Neural progenitor cell (in vitro differentiated cells): ENCODE measurements around the gene CAMSAP1. TPM values are rescaled to one million over a fixed set of nuclear protein-coding genes. Genes with fewer than 3 reads are reported as not detected.

Experiments used
- DNase-seq: peaks from one replicate; pipeline ENCODE4 v3.0.0-alpha.2; 2016; ENCODE audit warnings: low spot score
- H2AFZ ChIP-seq: fragments of 200-600 bp; sonication (generic); replicated peaks from 2 replicates; pipeline ENCODE4 v1.6.1; 2016; ENCODE audit warnings: antibody characterized with exemption
- H3F3A ChIP-seq: fragments of 200-600 bp; sonication (generic); 2 replicates; pipeline ENCODE4 v1.6.1; 2016; ENCODE audit warnings: antibody characterized with exemption, low read depth
- H3K27ac ChIP-seq: fragments of 200-600 bp; sonication (generic); 2 replicates; pipeline ENCODE4 v1.5.1; 2016; ENCODE audit warnings: mild to moderate bottlenecking
- H3K27me3 ChIP-seq: fragments of 200-600 bp; sonication (generic); 2 replicates; pipeline ENCODE4 v1.6.1; 2016; ENCODE audit warnings: mild to moderate bottlenecking, moderate library complexity
- H3K36me3 ChIP-seq: fragments of 200-600 bp; sonication (generic); 2 replicates; pipeline ENCODE4 v1.5.1; 2016
- H3K4me1 ChIP-seq: fragments of 200-600 bp; sonication (generic); 2 replicates; pipeline ENCODE4 v1.6.1; 2016; ENCODE audit warnings: mixed run types
- H3K4me2 ChIP-seq: fragments of 200-600 bp; sonication (generic); 2 replicates; pipeline ENCODE4 v1.6.1; 2016
- H3K4me3 ChIP-seq: fragments of 200-600 bp; sonication (generic); 2 replicates; pipeline ENCODE4 v1.5.1; 2016
- H3K79me2 ChIP-seq: fragments of 200-600 bp; sonication (generic); 2 replicates; pipeline ENCODE4 v1.6.1; 2016; ENCODE audit warnings: low read depth
- H3K9ac ChIP-seq: fragments of 200-600 bp; sonication (generic); 2 replicates; pipeline ENCODE4 v1.6.1; 2016
- H3K9me3 ChIP-seq: fragments of 200-600 bp; sonication (generic); 2 replicates; pipeline ENCODE4 v1.5.1; 2016; ENCODE audit warnings: low read depth
- H4K20me1 ChIP-seq: fragments of 200-600 bp; sonication (generic); 2 replicates; pipeline ENCODE4 v1.6.1; 2016; ENCODE audit warnings: low read depth
- H3K27ac Mint-ChIP-seq: 3 replicates; pipeline ENCODE4 v1.8.0; 2021; ENCODE audit warnings: mixed read lengths
- H3K27me3 Mint-ChIP-seq: 2 replicates; pipeline ENCODE4 v1.8.0; 2022; ENCODE audit warnings: low read depth, mild to moderate bottlenecking, inconsistent platforms, moderate library complexity, mixed read lengths; ENCODE audit not compliant: insufficient read depth
- H3K36me3 Mint-ChIP-seq: 3 replicates; pipeline ENCODE4 v1.8.0; 2021; ENCODE audit warnings: mixed read lengths
- H3K4me1 Mint-ChIP-seq: 3 replicates; pipeline ENCODE4 v1.8.0; 2021; ENCODE audit warnings: mixed read lengths
- H3K4me3 Mint-ChIP-seq: 3 replicates; pipeline ENCODE4 v1.8.0; 2021; ENCODE audit warnings: mild to moderate bottlenecking, moderate library complexity, mixed read lengths
- H3K9me3 Mint-ChIP-seq: 3 replicates; pipeline ENCODE4 v1.8.0; 2020; ENCODE audit warnings: mixed read lengths
- CTCF ChIP-seq: fragments of 200-600 bp; sonication (generic); IDR thresholded peaks from 2 replicates; pipeline ENCODE4 v1.5.1; 2017; ENCODE audit warnings: antibody characterized with exemption, mild to moderate bottlenecking
- EZH2 ChIP-seq: fragments of 200-600 bp; sonication (generic); IDR thresholded peaks from 2 replicates; pipeline ENCODE4 v1.6.1; 2017; ENCODE audit warnings: antibody characterized with exemption, mild to moderate bottlenecking, moderate library complexity
- EZH2phosphoT487 ChIP-seq: fragments of 200-600 bp; sonication (generic); IDR thresholded peaks from 2 replicates; pipeline ENCODE4 v1.6.1; 2017; ENCODE audit warnings: antibody characterized with exemption
- total RNA-seq: library from RNA; depleted of rRNA; stranded (reverse); fragments of >200 nt; gene quantifications from 2 replicates; pipeline ENCODE4 v1.2.3, GENCODE V29; 2015; ENCODE audit warnings: low replicate concordance

CAMSAP1 gene
- total RNA-seq, 1 donor from 2014 or later: 39.3 TPM

DNA sequence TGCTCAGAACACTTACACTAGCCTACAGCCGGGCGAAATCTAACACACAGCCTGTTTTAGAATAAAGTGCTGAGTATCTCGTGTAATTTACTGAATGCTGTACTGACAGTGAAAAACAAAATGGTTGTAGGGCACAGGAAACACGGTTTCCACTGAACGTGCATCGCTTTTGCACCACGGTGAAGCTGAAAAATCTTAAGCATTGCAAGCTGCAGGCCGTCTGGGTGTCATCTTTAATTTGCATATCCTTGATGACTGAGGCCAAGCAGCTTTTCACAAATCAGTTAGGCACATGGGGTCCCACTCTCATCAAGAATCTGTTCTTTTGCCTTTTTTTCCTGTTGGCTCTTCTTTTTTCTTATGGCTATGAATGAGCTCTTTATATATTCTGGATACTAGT is 58.2 kb downstream of the CAMSAP1 start:
- peaks cover 17% of the 10 kb centered on the region for H3K36me3 ChIP-seq
- H3K4me3 Mint-ChIP-seq: no peak overlapping the region
- DNase-seq: no peak
- H3K36me3 Mint-ChIP-seq: peaks cover 47% of the 10 kb centered on the region
- H3K4me1 Mint-ChIP-seq: peaks cover 8% of the 10 kb centered on the region
- no peaks in the 10 kb centered on the region for H3K27me3 ChIP-seq
- peaks cover 8% of the 10 kb centered on the region for H3F3A ChIP-seq
- H2AFZ ChIP-seq: no peak overlapping the region
- peaks cover 87% of the 10 kb centered on the region for H3K79me2 ChIP-seq
- H3K9me3 Mint-ChIP-seq: peaks cover 27% of the 10 kb centered on the region
- H3K27ac Mint-ChIP-seq: no peak overlapping the region
- peaks cover 4% of the 10 kb centered on the region for H3K27me3 Mint-ChIP-seq
- no peak overlapping the region for H3K4me3 ChIP-seq
- no peaks in the 10 kb centered on the region for H3K4me1 ChIP-seq
- peak overlapping the region; percentile 13 for H3K27ac ChIP-seq
- H3K4me2 ChIP-seq: no peak overlapping the region
- peaks cover 3% of the 10 kb centered on the region for H3K9me3 ChIP-seq
- H4K20me1 ChIP-seq: peaks cover 31% of the 10 kb centered on the region
- H3K9ac ChIP-seq: no peak overlapping the region
- no peak for TF ChIP-seq EZH2phosphoT487
- TF ChIP-seq EZH2: no peak

DNA sequence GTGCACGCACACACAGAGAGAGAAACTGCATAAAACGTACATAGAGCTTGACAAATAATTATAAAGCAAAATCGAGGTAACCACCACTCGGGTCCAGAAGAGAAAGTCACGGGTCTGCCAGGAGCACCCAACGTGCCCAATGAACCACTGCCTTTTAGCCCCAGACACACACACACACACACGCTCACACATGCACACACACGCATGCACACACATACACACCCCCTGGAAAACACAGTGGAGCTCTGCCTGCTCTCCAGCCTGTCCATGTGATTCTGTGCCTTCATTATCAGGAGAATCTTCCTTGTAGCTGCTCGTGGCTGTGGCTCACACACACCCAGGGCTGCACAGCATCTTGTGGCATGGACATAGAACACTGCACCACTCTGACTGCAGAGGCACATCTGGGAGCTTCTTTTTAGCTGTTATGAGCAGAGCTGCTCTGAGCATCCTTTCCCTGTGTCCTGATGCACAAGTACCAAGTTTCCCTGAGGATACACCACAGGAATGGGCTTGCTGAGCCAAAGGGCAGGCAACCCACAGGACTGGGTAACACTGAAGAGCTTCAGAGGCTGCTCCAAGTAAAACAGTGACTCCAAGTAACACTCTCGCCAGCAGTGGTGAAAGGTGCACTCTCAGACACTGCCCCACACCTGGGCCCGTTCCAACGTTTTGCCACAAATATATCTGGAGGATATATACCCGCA is 58.9 kb downstream of the CAMSAP1 start:
- no peaks in the 10 kb centered on the region for H3K4me1 ChIP-seq
- Mint-ChIP-seq H3K4me1 (peaks cover 8% of the 10 kb centered on the region), H3K9me3 (peaks cover 31% of the 10 kb centered on the region), H3K36me3 (peaks cover 51% of the 10 kb centered on the region), H3K27me3 (peaks cover 4% of the 10 kb centered on the region), H3K4me3 (no peak overlapping the region), H3K27ac (no peak overlapping the region)
- peaks cover 7% of the 10 kb centered on the region for H3K9me3 ChIP-seq
- no peak for DNase-seq
- no peak overlapping the region for H3K4me3 ChIP-seq
- no peak overlapping the region for H3K9ac ChIP-seq
- TF ChIP-seq EZH2: no peak
- TF ChIP-seq CTCF: no peak
- TF ChIP-seq EZH2phosphoT487: no peak
- no peak overlapping the region for H2AFZ ChIP-seq
- H3K27me3 ChIP-seq: no peaks in the 10 kb centered on the region
- peak overlapping the region; percentile 13 for H3K27ac ChIP-seq
- peaks cover 8% of the 10 kb centered on the region for H3F3A ChIP-seq
- H3K4me2 ChIP-seq: no peak overlapping the region
- H3K79me2 ChIP-seq: peaks cover 88% of the 10 kb centered on the region
- H4K20me1 ChIP-seq: peaks cover 28% of the 10 kb centered on the region
- H3K36me3 ChIP-seq: peaks cover 19% of the 10 kb centered on the region

DNA sequence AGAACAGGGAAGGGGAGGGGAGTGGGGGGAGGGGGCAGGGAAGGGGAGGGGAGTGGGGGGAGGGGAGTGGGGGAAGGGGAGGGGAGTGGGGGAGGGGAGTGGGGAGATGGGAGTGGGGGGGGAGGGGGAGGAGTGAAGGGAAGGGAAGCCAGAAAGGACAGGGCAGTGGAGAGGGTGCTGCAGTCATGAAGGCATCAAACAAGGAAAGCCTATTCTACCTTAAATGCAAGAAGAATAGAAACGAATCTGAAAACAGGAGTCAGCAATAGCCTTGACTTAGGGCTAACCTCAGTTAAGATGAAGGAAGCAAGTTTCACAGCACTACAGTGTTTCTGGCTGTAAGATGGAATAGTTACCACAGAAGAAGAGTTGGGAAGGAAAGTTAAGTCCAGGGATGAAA is 59.5 kb downstream of the CAMSAP1 start:
- Histone ChIP-seq H3K4me1 (no peaks in the 10 kb centered on the region), H4K20me1 (peaks cover 22% of the 10 kb centered on the region), H3K4me2 (no peak overlapping the region), H3K27ac (no peak overlapping the region), H3K4me3 (no peak overlapping the region), H3K79me2 (peaks cover 90% of the 10 kb centered on the region), H3K27me3 (no peaks in the 10 kb centered on the region), H2AFZ (no peak overlapping the region), H3K36me3 (peaks cover 19% of the 10 kb centered on the region), H3K9me3 (peaks cover 7% of the 10 kb centered on the region), H3F3A (peaks cover 8% of the 10 kb centered on the region), H3K9ac (no peak overlapping the region)
- TF ChIP-seq EZH2 (no peak), CTCF (no peak), EZH2phosphoT487 (no peak)
- Mint-ChIP-seq H3K4me3 (no peak overlapping the region), H3K27ac (no peak overlapping the region), H3K27me3 (peaks cover 4% of the 10 kb centered on the region), H3K36me3 (peaks cover 53% of the 10 kb centered on the region), H3K9me3 (peaks cover 34% of the 10 kb centered on the region), H3K4me1 (peaks cover 8% of the 10 kb centered on the region)
- no peak for DNase-seq

DNA sequence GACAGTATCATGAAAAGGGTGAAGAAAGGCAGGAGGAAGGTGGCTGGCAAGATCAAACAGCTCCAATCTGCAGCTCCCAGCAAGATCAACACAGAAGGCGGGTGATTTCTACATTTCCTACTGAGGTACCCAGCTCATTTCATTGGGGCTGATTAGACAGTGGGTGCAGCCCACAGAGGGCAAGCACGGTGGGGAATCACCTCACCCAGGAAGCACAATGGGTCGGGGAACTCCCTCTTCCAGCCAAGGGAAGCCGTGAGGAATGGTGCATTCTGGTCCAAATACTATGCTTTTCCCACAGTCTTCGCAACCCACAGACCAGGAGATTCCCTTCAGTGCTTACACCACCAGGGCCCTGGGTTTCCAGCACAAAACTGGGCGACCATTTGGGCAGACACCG is 66.8 kb downstream of the CAMSAP1 start:
- H3K27ac ChIP-seq: no peak overlapping the region
- H3K27ac Mint-ChIP-seq: no peak overlapping the region
- H4K20me1 ChIP-seq: peaks cover 27% of the 10 kb centered on the region

More for the DNA sequence above, 66.8 kb downstream of the CAMSAP1 start:
- no peak for TF ChIP-seq CTCF
- TF ChIP-seq EZH2phosphoT487: no peak
- no peak for TF ChIP-seq EZH2
- no peak overlapping the region for H3K9ac ChIP-seq
- H3K36me3 ChIP-seq: peaks cover 4% of the 10 kb centered on the region
- H3K4me1 ChIP-seq: peaks cover 20% of the 10 kb centered on the region
- Mint-ChIP-seq H3K36me3 (peaks cover 34% of the 10 kb centered on the region), H3K27me3 (peaks cover under 1% of the 10 kb centered on the region), H3K4me3 (no peak overlapping the region), H3K4me1 (no peaks in the 10 kb centered on the region), H3K9me3 (peaks cover 25% of the 10 kb centered on the region)
- H3K9me3 ChIP-seq: peaks cover 7% of the 10 kb centered on the region
- H3K27me3 ChIP-seq: no peaks in the 10 kb centered on the region
- H3K79me2 ChIP-seq: peaks cover 96% of the 10 kb centered on the region
- no peak overlapping the region for H2AFZ ChIP-seq
- no peak overlapping the region for H3K4me3 ChIP-seq
- no peak overlapping the region for H3K4me2 ChIP-seq
- H3F3A ChIP-seq: no peaks in the 10 kb centered on the region
- no peak for DNase-seq
